Fibroblast of lung (primary cell): ENCODE measurements around the gene MAST3. TPM values are rescaled to one million over a fixed set of nuclear protein-coding genes. Genes with fewer than 3 reads are reported as not detected.

Experiments used
- DNase-seq, 2 donors: peaks; one replicate each; pipeline versions ENCODE4 v3.0.0 to v3.0.0-alpha.2; 2010; ENCODE audit warnings: low read depth in 2 of 2
- H2AFZ ChIP-seq: 2 replicates; pipeline ENCODE4 v1.5.1; 2012; ENCODE audit warnings: low read length, control low read depth, inconsistent platforms
- H3K27ac ChIP-seq: 2 replicates; pipeline ENCODE4 v1.5.1; 2011; ENCODE audit warnings: low read length, control low read depth; ENCODE audit not compliant: insufficient read depth
- H3K27me3 ChIP-seq: 2 replicates; pipeline ENCODE4 v1.5.1; 2011; ENCODE audit warnings: mild to moderate bottlenecking, low read length; ENCODE audit not compliant: control insufficient read depth, insufficient read depth
- H3K36me3 ChIP-seq: 2 replicates; pipeline ENCODE4 v1.5.1; 2011; ENCODE audit warnings: low read length; ENCODE audit not compliant: control insufficient read depth, insufficient read depth
- H3K4me1 ChIP-seq: 2 replicates; pipeline ENCODE4 v1.5.1; 2011; ENCODE audit warnings: low read length; ENCODE audit not compliant: control insufficient read depth, insufficient read depth; ENCODE audit errors: extremely low read depth
- H3K4me2 ChIP-seq: 2 replicates; pipeline ENCODE4 v1.5.1; 2011; ENCODE audit warnings: low read length, control low read depth; ENCODE audit not compliant: insufficient read depth; ENCODE audit errors: extremely low read depth
- H3K4me3 ChIP-seq, 4 experiments: fragments of 200-600 bp in 1 of 4; sonication (generic) in 1 of 4; replicated peaks in 1 of 4; 2 replicates each; pipeline ENCODE4 v1.5.1; 2011 to 2016; ENCODE audit warnings: low read length in 4 of 4, low read depth in 3 of 4, mild to moderate bottlenecking in 3 of 4, control low read depth in 2 of 4, inconsistent platforms in 1 of 4, mixed read lengths in 1 of 4; ENCODE audit not compliant: insufficient read depth in 1 of 4; ENCODE audit errors: control extremely low read depth in 1 of 4
- H3K79me2 ChIP-seq: 2 replicates; pipeline ENCODE4 v1.5.1; 2012; ENCODE audit warnings: mild to moderate bottlenecking, low read length, inconsistent platforms; ENCODE audit not compliant: control insufficient read depth, insufficient read depth
- H3K9ac ChIP-seq: 2 replicates; pipeline ENCODE4 v1.5.1; 2011; ENCODE audit warnings: mild to moderate bottlenecking, low read length, control low read depth; ENCODE audit not compliant: insufficient read depth
- H3K9me3 ChIP-seq: 2 replicates; pipeline ENCODE4 v1.5.1; 2012; ENCODE audit warnings: low read depth, low read length; ENCODE audit not compliant: control insufficient read depth, insufficient read depth
- H4K20me1 ChIP-seq: 2 replicates; pipeline ENCODE4 v1.5.1; 2011; ENCODE audit warnings: low read length; ENCODE audit not compliant: control insufficient read depth, insufficient read depth; ENCODE audit errors: extremely low read depth
- CTCF ChIP-seq, 2 donors: IDR thresholded peaks in 1 of 2; conservative IDR thresholded peaks in 1 of 2; 1 replicate in 1 of 2; 2 replicates in 1 of 2; pipeline ENCODE4 v1.5.1; 2011 to 2012; ENCODE audit warnings: low read length in 2 of 2, control low read depth in 1 of 2, inconsistent platforms in 1 of 2, low read depth in 1 of 2, mild to moderate bottlenecking in 1 of 2
- EZH2 ChIP-seq: IDR thresholded peaks from 2 replicates; pipeline ENCODE4 v1.5.1; 2012; ENCODE audit warnings: low read length, control low read depth, mild to moderate bottlenecking; ENCODE audit errors: missing control alignments
- polyA plus RNA-seq, 2 donors: library from polyadenylated mRNA; depleted of rRNA in 1 of 2; stranded (reverse) in 1 of 2; unstranded in 1 of 2; fragments of >200 nt; gene quantifications; 2 replicates each; pipeline ENCODE4 v1.2.1, GENCODE V29; 2011 to 2012; ENCODE audit warnings: missing spikeins in 1 of 2
- total RNA-seq: library from RNA; depleted of rRNA; stranded (reverse); fragments of >200 nt; gene quantifications from 2 replicates; pipeline ENCODE4 v1.2.1, GENCODE V29; 2014

The MAST3 gene
- total and polyA plus RNA-seq, 2 donors (not counting 1 experiment from before 2014, with no cell fraction given) = 2.0 to 4.1 TPM

- Histone ChIP-seq H3K4me3 (peak within 1 kb of the TSS; percentile 70 to 88 (median 80)), H3K36me3 (peaks cover 2% of the 10 kb centered on the region), H3K27ac (peak within 1 kb of the TSS; percentile 88), H3K27me3 (no peaks in the 10 kb centered on the region), H3K9me3 (no peaks in the 10 kb centered on the region), H2AFZ (peak within 1 kb of the TSS; percentile 18), H3K4me2 (peak within 1 kb of the TSS; percentile 85), H3K4me1 (no peaks in the 10 kb centered on the region), H4K20me1 (no peaks in the 10 kb centered on the region), H3K79me2 (no peaks in the 10 kb centered on the region), H3K9ac (peak within 1 kb of the TSS; percentile 83)
- DNase-seq = peak; percentile 100
- TF ChIP-seq CTCF (conservative IDR thresholded peaks at IDR 0.05 in 1 of 2, IDR thresholded peaks at IDR 0.05 in 1 of 2; ENCODE audit: low read depth in 1 of 2, low read length in 2 of 2) (no peak), EZH2 (peak; percentile 93)
Measured at GRCh38 chr19:18192673-18193387, 95.3 kb downstream of the MAST3 start, which contains the start of gene MPV17L2. MPV17L2 (plus strand) TSS chr19:18193218; CDS start chr19:18193282, 64 bp downstream.

DNA sequence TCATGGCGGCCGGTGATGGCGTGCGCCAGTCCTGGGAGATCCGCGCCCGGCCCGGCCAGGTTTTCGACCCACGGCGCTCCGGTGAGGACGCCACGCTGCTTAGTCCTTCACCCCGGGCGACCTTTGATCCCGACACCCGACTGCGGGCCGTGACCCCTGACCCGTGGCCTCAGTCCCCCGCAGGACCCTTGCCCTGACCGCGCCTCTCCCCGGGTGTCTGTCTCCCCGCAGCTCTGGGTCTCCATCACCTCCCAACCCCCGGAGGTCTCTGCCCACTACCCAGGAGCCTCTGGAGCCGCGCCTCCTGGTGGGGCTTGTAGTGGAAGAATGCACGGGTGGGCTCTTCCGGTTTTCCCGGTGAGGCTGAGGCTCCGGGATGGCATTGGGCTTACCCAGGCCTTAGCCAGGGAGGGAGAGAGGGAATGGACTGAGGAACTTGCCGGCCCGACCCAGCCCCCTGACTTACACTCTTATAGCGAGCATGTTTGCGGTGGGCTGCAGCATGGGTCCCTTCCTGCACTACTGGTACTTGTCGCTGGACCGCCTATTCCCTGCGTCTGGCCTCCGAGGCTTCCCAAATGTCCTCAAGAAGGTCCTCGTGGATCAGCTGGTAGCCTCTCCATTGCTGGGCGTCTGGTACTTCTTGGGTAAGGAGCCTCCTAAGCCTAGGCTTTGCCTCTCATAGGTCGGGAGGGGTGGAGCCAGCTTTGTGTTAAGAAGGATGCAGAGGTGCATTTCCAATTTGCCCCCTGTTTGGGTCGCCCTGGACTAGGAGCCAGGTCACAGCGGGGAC lies 96.0 kb downstream of the MAST3 start:
- Histone ChIP-seq H3K27ac (peak overlapping the region; percentile 88), H3K36me3 (peaks cover 8% of the 10 kb centered on the region), H4K20me1 (no peaks in the 10 kb centered on the region), H3K27me3 (no peaks in the 10 kb centered on the region), H2AFZ (peak overlapping the region; percentile 12), H3K4me2 (peak overlapping the region; percentile 85), H3K9ac (peak overlapping the region; percentile 83), H3K9me3 (no peaks in the 10 kb centered on the region), H3K4me3 (peak overlapping the region; percentile 59 to 81 (median 74)), H3K79me2 (no peaks in the 10 kb centered on the region), H3K4me1 (no peaks in the 10 kb centered on the region)
- TF ChIP-seq EZH2 (no peak), CTCF (conservative IDR thresholded peaks at IDR 0.05 in 1 of 2, IDR thresholded peaks at IDR 0.05 in 1 of 2; ENCODE audit: low read depth in 1 of 2, low read length in 2 of 2) (no peak)
- no peak for DNase-seq

DNA sequence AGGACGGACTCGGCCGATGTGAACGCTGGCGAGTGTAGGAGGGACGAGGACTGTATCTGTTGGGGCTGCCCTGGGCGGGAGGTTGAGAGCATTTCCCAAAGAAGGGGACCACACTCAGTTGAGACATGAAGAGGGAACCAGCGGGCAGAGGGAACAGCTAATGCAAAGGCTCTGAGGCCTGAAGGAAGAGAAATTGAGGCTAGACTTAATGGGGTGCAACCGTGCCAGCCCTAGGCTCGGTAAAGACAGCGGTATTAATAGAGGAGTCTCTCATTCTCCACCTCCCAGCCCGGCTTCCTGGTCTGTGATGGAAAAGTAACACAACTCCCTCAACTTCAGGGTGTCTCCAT lies 96.6 kb downstream of the MAST3 start:
- peak overlapping the region; percentile 59 to 81 (median 74) for H3K4me3 ChIP-seq
- peak overlapping the region; percentile 85 for H3K4me2 ChIP-seq
- H3K36me3 ChIP-seq = peaks cover 10% of the 10 kb centered on the region
- H3K4me1 ChIP-seq = no peaks in the 10 kb centered on the region
- no peak for DNase-seq
- no peak for TF ChIP-seq EZH2
- no peak for TF ChIP-seq CTCF (conservative IDR thresholded peaks at IDR 0.05 in 1 of 2, IDR thresholded peaks at IDR 0.05 in 1 of 2; ENCODE audit: low read depth in 1 of 2, low read length in 2 of 2)
- H4K20me1 ChIP-seq = no peaks in the 10 kb centered on the region
- H2AFZ ChIP-seq = no peak overlapping the region
- peak overlapping the region; percentile 88 for H3K27ac ChIP-seq
- H3K9me3 ChIP-seq = no peaks in the 10 kb centered on the region
- H3K9ac ChIP-seq = no peak overlapping the region
- no peaks in the 10 kb centered on the region for H3K27me3 ChIP-seq
- no peaks in the 10 kb centered on the region for H3K79me2 ChIP-seq
